Body of pancreas (tissue), 4 donors: ENCODE results near the gene MYO1G. TPM values are rescaled to one million over a fixed set of nuclear protein-coding genes. Genes with fewer than 3 reads are reported as not detected.

Experiments
- ATAC-seq: fragments of 150-250 bp; one replicate; pipeline ENCODE4 v1.9.1; 2016
- DNase-seq, 4 donors: peaks; one replicate each; pipeline ENCODE4 v3.0.0-alpha.2; 2019
- H3K27ac ChIP-seq, 4 donors: fragments of 200-600 bp; sonication (generic); 1 replicate in 3 of 4; 2 replicates in 1 of 4; pipeline versions ENCODE4 v1.5.1 to v1.6.1; 2016 to 2019; ENCODE audit warnings: mild to moderate bottlenecking in 1 of 4, mixed read lengths in 1 of 4, moderate library complexity in 1 of 4
- H3K27me3 ChIP-seq, 2 donors: fragments of 200-600 bp; sonication (generic); one replicate each; pipeline ENCODE4 v1.6.0; 2016; ENCODE audit warnings: mild to moderate bottlenecking in 1 of 2
- H3K36me3 ChIP-seq, 2 donors: fragments of 200-600 bp; sonication (generic); replicated peaks in 1 of 2; 2 replicates each; pipeline ENCODE4 v1.5.1; 2016; ENCODE audit warnings: low read depth in 2 of 2; ENCODE audit not compliant: insufficient read depth in 1 of 2
- H3K4me1 ChIP-seq: fragments of 200-600 bp; sonication (generic); one replicate; pipeline ENCODE4 v1.6.0; 2016
- H3K4me3 ChIP-seq, 2 donors: fragments of 200-600 bp; sonication (generic); 1 replicate in 1 of 2; 2 replicates in 1 of 2; pipeline ENCODE4 v1.5.1; 2016 to 2019
- H3K9me3 ChIP-seq, 3 donors: fragments of 200-600 bp; sonication (generic); 1 replicate in 2 of 3; 2 replicates in 1 of 3; pipeline ENCODE4 v1.5.1; 2016
- POLR2A ChIP-seq, 3 donors: fragments of 450-650 bp; IDR thresholded peaks; one replicate each; pipeline ENCODE4 v1.6.1; 2016; ENCODE audit warnings: antibody characterized with exemption in 3 of 3, mild to moderate bottlenecking in 2 of 3
- WGBS, 2 donors: methylation state at CpG; one replicate each; pipeline ENCODE4 v1.1.5; 2017; 5-methylcytosine and 5-hydroxymethylcytosine counted together
- intact Hi-C: fragments of 100-400 bp; cut with DNase I; formaldehyde crosslinking; loops from one replicate; pipeline ENCODE4 v1.15.1; 2023
- total RNA-seq, 2 donors: library from RNA; depleted of rRNA; stranded (reverse); fragments of >200 nt; gene quantifications; one replicate each; pipeline ENCODE4 v1.1.0, GENCODE V29; 2016
- TF ChIP-seq, protein P1 (sequence below), 7 experiments: fragments of 450-650 bp in 4 of 7; fragments of 200-600 bp in 3 of 7; sonication (generic) in 3 of 7; IDR thresholded peaks; one replicate each; pipeline ENCODE4 v1.5.1; 2016 to 2019; ENCODE audit warnings: antibody characterized with exemption in 7 of 7

The MYO1G gene
- total RNA-seq: 1 to 10 TPM; 2.3 to 3.3 TPM

DNA sequence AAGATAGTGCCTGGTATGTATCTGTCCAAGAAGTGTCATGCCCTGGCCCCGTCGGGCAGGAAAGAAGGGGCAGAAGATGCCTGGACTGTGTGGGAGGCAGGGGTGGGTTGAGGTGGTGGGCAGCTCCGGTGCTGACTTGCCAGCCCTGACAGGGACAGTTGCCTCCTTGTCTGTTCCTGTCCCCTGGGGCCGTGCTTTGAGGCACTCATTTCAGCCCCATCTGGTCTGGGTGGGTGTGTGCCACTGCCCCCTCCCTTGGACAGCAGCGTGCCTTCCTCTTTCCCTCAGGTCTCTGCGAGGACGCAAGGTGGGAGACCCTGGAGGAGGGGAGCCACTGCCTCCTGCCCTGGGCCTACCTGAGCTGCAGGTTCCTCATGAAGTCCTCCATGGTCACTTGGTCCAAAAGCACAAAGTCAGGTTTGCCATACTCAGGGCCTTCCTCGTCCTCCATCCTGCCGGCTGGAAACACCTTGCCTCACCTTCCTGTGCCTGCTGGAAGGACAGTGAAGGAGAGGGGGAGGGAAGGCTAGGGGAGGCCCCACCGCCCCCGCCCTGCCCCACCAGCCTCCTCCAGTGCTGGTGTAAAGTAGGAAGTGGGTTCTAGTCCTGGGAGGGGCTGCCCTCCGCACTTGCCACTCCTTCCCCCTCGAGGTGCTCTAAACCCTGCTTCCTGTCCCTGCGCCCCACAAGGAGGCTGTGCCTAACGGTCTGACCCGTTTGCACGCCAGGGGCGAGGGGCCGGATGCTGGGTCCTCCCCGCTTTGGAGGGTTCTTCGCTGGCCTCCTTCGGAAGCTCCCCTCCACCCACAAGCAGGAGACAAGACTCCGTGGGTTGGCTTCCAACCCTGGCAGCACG, at the start of gene MYO1G:
Gene MYO1G (minus strand): TSS at position 505 of the 856 bp plus-strand sequence. CDS start 54 bp downstream, at position 451.
- DNase-seq: peak in 2 of 4 donors; percentile 28 to 67
- no peaks in the 10 kb centered on the region for H3K9me3 ChIP-seq
- H3K4me1 ChIP-seq: peaks cover 5% of the 10 kb centered on the region
- ATAC-seq: no peak
- H3K27me3 ChIP-seq: no peaks in the 10 kb centered on the region
- H3K27ac ChIP-seq: peak within 1 kb of the TSS in 1 of 4 donors; percentile 69
- WGBS, 2 donors: 56 to 82% methylated on average over 19 to 23 of the region's 24 CpGs
- no peak within 1 kb of the TSS for H3K4me3 ChIP-seq
- TF ChIP-seq, protein P1, sequence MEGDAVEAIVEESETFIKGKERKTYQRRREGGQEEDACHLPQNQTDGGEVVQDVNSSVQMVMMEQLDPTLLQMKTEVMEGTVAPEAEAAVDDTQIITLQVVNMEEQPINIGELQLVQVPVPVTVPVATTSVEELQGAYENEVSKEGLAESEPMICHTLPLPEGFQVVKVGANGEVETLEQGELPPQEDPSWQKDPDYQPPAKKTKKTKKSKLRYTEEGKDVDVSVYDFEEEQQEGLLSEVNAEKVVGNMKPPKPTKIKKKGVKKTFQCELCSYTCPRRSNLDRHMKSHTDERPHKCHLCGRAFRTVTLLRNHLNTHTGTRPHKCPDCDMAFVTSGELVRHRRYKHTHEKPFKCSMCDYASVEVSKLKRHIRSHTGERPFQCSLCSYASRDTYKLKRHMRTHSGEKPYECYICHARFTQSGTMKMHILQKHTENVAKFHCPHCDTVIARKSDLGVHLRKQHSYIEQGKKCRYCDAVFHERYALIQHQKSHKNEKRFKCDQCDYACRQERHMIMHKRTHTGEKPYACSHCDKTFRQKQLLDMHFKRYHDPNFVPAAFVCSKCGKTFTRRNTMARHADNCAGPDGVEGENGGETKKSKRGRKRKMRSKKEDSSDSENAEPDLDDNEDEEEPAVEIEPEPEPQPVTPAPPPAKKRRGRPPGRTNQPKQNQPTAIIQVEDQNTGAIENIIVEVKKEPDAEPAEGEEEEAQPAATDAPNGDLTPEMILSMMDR (IDR thresholded peaks at IDR 0.05): no peak
- peak in 1 of 3 donors; percentile 18 for TF ChIP-seq POLR2A (IDR thresholded peaks at IDR 0.05)
- peaks cover 4 to 14% of the 10 kb centered on the region in 2 donors for H3K36me3 ChIP-seq
- intact Hi-C loops: no loop called here

DNA sequence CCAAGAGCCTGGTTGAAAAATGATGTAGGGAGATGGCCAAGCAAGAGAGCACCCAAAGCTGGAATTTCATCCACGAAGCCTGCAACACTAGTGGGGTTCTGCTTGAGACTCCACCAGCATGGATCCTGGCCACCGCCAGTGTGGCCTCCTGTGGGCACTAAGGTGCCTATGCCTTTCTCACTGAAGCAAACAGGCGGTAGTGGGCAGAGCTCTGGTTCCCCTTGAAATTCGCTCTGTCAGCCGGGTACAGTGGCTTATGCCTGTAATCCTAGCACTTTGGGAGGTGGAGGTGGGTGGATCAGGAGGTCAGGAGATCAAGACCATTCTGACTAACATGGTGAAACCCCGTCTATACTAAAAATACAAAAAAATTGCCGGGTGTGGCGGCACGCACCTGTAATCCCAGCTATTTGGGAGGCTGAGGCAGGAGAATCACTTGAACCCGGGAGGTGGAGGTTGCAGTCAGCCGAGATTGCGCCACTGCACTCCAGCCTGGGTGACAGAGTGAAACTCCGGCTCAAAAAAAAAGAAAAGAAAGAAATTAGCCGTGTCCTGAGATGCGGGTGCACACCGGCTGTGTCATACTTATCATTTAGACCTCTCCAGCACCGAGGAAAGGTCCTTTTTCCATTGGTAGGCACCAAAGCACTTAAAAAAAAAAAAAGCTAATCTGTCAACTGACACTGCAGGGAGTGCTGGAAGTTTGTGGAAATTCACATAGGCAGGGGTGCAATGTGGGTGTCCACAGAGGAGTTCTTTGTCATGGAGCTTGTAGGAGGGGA, 49.5 kb upstream of the MYO1G start:
- no peak for DNase-seq
- Histone ChIP-seq H3K9me3 (no peaks in the 10 kb centered on the region), H3K4me1 (peaks cover 4% of the 10 kb centered on the region), H3K27me3 (no peaks in the 10 kb centered on the region), H3K4me3 (no peak overlapping the region), H3K36me3 (no peaks in the 10 kb centered on the region), H3K27ac (no peak overlapping the region)
- no peak for ATAC-seq
- 79 to 88% methylated on average over 17 of the region's 17 CpGs for WGBS, 2 donors
- TF ChIP-seq, protein P1 (IDR thresholded peaks at IDR 0.05): no peak
- no peak for TF ChIP-seq POLR2A (IDR thresholded peaks at IDR 0.05)
- intact Hi-C loops: no loop called here

DNA sequence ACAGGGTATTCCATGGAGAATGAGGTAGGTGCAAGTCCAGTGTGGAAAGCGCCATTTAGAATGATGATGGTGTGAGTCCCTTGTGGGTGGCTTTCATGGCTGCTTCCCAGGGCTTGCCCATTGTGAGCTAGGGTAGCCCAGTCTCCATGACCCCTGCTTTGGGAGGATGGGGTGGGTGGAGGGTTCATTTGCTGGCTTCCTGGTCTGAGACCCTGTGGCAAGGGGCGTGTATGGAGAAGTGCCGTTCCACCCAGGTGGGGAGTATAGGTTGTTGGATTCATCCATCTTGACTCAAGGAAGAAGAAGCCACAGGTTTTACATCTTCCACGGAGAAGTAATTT, 48.9 kb upstream of the MYO1G start:
- Histone ChIP-seq H3K27me3 (no peaks in the 10 kb centered on the region), H3K27ac (peak overlapping the region in 1 of 4 donors; percentile 40), H3K4me1 (no peaks in the 10 kb centered on the region), H3K4me3 (no peak overlapping the region), H3K9me3 (no peaks in the 10 kb centered on the region), H3K36me3 (no peaks in the 10 kb centered on the region)
- intact Hi-C loops: no loop called here
- DNase-seq (no peak), ATAC-seq (no peak)
- 88 to 93% methylated on average over 4 of the region's 4 CpGs for WGBS, 2 donors
- no peak for TF ChIP-seq POLR2A (IDR thresholded peaks at IDR 0.05)
- TF ChIP-seq, protein P1 (IDR thresholded peaks at IDR 0.05): no peak

DNA sequence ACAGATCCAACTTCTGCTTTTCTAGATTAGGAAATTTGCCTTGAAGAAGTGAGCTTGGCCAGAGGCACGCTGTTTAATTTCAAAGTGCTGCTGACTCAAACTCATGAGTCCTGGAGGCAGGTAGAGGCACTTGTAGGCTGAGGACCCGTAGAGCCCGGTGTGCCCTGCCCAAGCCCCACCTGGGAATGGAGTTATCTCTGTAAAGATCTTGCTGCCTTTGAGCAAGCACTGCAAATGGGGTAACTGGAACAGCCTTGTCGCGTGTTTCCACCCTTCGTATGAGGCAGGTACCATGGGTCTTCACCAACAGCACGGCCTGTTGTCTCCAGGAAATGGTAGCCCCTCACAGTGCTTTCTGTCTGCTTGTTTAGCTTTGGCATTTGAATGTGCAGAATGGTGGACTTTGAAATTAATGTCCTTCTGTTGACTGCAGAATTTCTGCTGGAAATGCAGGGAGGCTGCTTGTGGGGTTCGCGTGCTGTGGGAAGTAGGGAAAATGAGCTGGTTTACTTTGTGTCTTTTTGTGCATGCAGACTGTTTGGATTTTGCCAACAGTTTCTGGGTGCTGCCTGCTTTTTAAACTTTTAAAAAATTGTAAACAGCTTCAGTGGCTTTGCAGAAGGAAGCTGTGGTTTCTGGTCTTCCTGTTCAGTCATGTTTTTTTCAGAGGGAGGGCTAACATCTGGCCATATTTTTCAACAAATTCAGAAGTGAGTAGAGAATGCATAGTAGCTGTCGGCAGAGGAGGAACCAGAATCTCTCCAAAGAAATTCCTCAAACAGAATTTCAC, 48.4 kb upstream of the MYO1G start:
- Histone ChIP-seq H3K27ac (peak overlapping the region in 1 of 4 donors; percentile 40), H3K36me3 (no peaks in the 10 kb centered on the region), H3K27me3 (no peaks in the 10 kb centered on the region), H3K4me1 (no peaks in the 10 kb centered on the region), H3K4me3 (no peak overlapping the region), H3K9me3 (no peaks in the 10 kb centered on the region)
- intact Hi-C loops: no loop called here
- 83 to 86% methylated on average over 10 of the region's 10 CpGs for WGBS, 2 donors
- TF ChIP-seq POLR2A (IDR thresholded peaks at IDR 0.05): peak in 1 of 3 donors; percentile 20
- TF ChIP-seq, protein P1 (IDR thresholded peaks at IDR 0.05): no peak
- no peak for DNase-seq
- no peak for ATAC-seq
